ENCODE results near the gene WWC2. TPM values are rescaled to one million over a fixed set of nuclear protein-coding genes. Genes with fewer than 3 reads are reported as not detected.
"Not testable (repeated sequence)": the region's sequence is repeated elsewhere in the genome, so short reads cannot be mapped to it uniquely, and the experiment has no call there.

Gene WWC2
- total RNA-seq, 1 donor from 2014 or later: 142 TPM

GRCh38 chr4:183185559-183185958 lies 86.5 kb downstream of the WWC2 start:
- Histone ChIP-seq H3K27ac (no peak overlapping the region), H3K4me3 (no peak overlapping the region), H3K27me3 (no peaks in the 10 kb centered on the region), H3K36me3 (no peaks in the 10 kb centered on the region), H3K4me1 (peaks cover 3% of the 10 kb centered on the region), H3K9me3 (no peaks in the 10 kb centered on the region)
- DNase-seq: no peak
- intact Hi-C loops (cut with DNase I): no loop called here
- ATAC-seq: no peak
- TF ChIP-seq, protein P1, sequence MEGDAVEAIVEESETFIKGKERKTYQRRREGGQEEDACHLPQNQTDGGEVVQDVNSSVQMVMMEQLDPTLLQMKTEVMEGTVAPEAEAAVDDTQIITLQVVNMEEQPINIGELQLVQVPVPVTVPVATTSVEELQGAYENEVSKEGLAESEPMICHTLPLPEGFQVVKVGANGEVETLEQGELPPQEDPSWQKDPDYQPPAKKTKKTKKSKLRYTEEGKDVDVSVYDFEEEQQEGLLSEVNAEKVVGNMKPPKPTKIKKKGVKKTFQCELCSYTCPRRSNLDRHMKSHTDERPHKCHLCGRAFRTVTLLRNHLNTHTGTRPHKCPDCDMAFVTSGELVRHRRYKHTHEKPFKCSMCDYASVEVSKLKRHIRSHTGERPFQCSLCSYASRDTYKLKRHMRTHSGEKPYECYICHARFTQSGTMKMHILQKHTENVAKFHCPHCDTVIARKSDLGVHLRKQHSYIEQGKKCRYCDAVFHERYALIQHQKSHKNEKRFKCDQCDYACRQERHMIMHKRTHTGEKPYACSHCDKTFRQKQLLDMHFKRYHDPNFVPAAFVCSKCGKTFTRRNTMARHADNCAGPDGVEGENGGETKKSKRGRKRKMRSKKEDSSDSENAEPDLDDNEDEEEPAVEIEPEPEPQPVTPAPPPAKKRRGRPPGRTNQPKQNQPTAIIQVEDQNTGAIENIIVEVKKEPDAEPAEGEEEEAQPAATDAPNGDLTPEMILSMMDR (IDR thresholded peaks at IDR 0.05): no peak

DNA sequence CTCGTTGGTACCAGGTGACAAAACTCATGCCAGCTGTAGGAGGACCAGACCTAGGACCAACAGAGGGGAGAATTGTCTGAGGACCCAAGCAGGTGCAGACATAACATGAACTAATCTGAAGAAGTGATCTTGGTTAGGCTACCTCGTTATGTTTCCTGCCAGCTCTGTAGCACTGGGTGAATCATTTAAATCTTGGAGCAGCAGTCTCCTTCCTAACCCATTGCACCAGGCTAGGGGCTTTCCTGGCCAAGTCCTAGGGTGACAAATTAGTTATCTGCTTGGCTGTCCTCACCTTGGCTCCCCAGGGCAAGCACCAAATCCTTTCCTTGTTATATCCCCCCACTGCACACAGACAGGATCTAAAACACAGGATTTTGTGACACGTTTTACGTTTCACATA lies 87.8 kb downstream of the WWC2 start:
- Histone ChIP-seq H3K9me3 (no peaks in the 10 kb centered on the region), H3K27ac (no peak overlapping the region), H3K4me3 (no peak overlapping the region), H3K36me3 (no peaks in the 10 kb centered on the region), H3K27me3 (no peaks in the 10 kb centered on the region), H3K4me1 (peaks cover 8% of the 10 kb centered on the region)
- DNase-seq (no peak), ATAC-seq (no peak)
- intact Hi-C loops (cut with DNase I): no loop called here
- TF ChIP-seq, protein P1 (IDR thresholded peaks at IDR 0.05): no peak

DNA sequence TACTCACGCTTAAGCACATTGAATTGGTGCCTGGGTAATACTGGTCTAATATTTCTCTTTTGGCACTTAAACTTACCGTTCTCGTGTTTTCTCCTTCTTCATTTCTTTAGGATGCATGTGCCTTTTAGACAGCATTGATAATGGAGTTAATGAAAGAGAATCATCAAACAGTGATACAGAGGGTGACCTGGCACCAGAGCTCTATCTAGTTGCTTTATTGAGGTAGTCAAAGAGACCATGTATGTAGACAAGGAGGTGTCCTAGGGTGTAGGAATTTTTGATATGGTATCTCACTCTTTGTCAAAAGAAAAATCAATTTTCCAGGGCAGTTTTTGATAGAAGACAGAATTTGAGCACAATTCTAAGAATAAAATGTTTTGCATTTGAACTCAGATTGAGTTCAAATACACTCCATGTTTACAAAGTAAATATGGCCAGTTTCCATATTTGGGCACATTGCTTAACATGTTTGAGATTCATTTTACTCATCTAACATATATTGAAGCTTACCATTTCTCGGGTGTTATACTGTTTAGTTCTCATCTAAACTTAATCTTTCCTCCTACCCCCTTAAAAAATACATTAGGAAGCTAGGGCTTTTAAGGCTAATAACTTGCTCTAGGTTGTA lies 92.0 kb downstream of the WWC2 start:
- peaks cover 12% of the 10 kb centered on the region for H3K4me1 ChIP-seq
- no peaks in the 10 kb centered on the region for H3K36me3 ChIP-seq
- H3K9me3 ChIP-seq: no peaks in the 10 kb centered on the region
- H3K27ac ChIP-seq: no peak overlapping the region
- intact Hi-C loops (cut with DNase I): no loop called here
- H3K27me3 ChIP-seq: no peaks in the 10 kb centered on the region
- no peak overlapping the region for H3K4me3 ChIP-seq
- DNase-seq (no peak), ATAC-seq (no peak)
- TF ChIP-seq, protein P1 (IDR thresholded peaks at IDR 0.05): no peak

DNA sequence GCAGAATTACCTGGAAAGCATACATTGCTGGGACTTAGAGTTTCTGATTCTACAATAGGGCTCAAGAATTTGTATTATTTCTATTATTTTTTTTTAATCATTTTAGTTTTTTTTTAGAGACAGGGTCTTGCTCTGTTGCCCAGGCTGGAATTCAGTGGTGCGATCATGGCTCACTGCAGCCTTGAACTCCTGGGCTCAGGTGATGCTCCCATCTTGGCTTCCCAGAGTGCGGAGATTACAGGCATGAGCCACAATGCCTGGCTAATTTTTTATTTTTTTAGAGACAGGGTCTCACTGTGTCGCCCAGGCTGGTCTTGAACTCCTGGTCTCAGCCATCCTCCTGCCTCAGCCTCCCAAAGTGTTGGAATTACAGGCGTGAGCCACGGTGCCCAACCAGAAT lies 92.6 kb downstream of the WWC2 start:
- Histone ChIP-seq H3K36me3 (no peaks in the 10 kb centered on the region), H3K4me1 (peaks cover 12% of the 10 kb centered on the region), H3K27ac (no peak overlapping the region), H3K9me3 (no peaks in the 10 kb centered on the region), H3K4me3 (no peak overlapping the region), H3K27me3 (no peaks in the 10 kb centered on the region)
- TF ChIP-seq, protein P1 (IDR thresholded peaks at IDR 0.05): no peak
- ATAC-seq (no peak), DNase-seq (no peak)
- intact Hi-C loops (cut with DNase I): no loop called here

DNA sequence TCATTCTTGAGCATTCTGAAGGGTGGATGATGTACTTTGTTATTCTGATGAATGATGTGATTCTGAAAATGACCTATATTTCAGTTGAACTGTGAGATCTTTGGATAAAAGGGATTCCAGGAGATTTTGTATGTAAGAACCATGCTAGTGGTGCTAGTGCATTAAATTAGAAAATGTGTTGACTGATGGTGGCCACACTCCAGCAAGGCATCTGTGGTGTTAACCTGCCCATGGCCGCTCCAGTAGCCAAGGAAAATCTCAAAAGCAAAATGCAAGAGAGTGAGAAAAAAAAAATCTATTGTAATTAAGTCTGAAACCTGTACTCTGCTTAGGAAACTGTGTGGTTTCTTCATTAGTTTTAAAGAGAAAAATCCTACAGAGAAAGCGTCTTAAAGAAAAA lies 93.5 kb downstream of the WWC2 start:
- no peak overlapping the region for H3K4me3 ChIP-seq
- H3K27ac ChIP-seq: no peak overlapping the region
- H3K4me1 ChIP-seq: peaks cover 12% of the 10 kb centered on the region
- TF ChIP-seq, protein P1 (IDR thresholded peaks at IDR 0.05): no peak
- H3K27me3 ChIP-seq: no peaks in the 10 kb centered on the region
- intact Hi-C loops (cut with DNase I): no loop called here
- ATAC-seq (no peak), DNase-seq (no peak)
- H3K36me3 ChIP-seq: no peaks in the 10 kb centered on the region
- no peaks in the 10 kb centered on the region for H3K9me3 ChIP-seq

GRCh38 chr4:183193730-183194338 lies 94.8 kb downstream of the WWC2 start:
- intact Hi-C loops (cut with DNase I): not testable (repeated sequence)
- peak; percentile 81 for ATAC-seq

More at GRCh38 chr4:183193730-183194338, 94.8 kb downstream of the WWC2 start:
- not testable (repeated sequence) for H3K27ac ChIP-seq, DNase-seq, H3K27me3 ChIP-seq, H3K4me3 ChIP-seq, H3K36me3 ChIP-seq, H3K9me3 ChIP-seq
- peaks cover 12% of the 10 kb centered on the region for H3K4me1 ChIP-seq
